GM21381 (cell line): ENCODE results near the gene RIPOR1.
"Not testable (repeated sequence)": the region's sequence is repeated elsewhere in the genome, so short reads cannot be mapped to it uniquely, and the experiment has no call there.

Source experiments
- ATAC-seq: cut with Tn5 transposase; IDR thresholded peaks from one replicate; pipeline ENCODE4 v1.9.1; 2021; ENCODE audit warnings: mild to moderate bottlenecking, moderate library complexity; ENCODE audit not compliant: unreplicated experiment

RIPOR1 gene

GRCh38 chr16:67528222-67528869 is at the start of gene RIPOR1:
TSS of gene RIPOR1 (plus strand) at chr16:67528829. CDS start at chr16:67538447, 9,618 bp downstream.
- ATAC-seq = no peak

- peak; percentile 93 for ATAC-seq
Measured at GRCh38 chr16:67480833-67481560, 47.6 kb upstream of the RIPOR1 start, which contains the start of gene ATP6V0D1. TSS of gene ATP6V0D1 (minus strand) at chr16:67481157. CDS start at chr16:67481086, 71 bp downstream.

- no peak for ATAC-seq
Measured at GRCh38 chr16:67481561-67482232, 46.9 kb upstream of the RIPOR1 start.

- no peak for ATAC-seq
Measured at GRCh38 chr16:67482233-67482924, 46.2 kb upstream of the RIPOR1 start.

GRCh38 chr16:67483150-67483549 is 45.5 kb upstream of the RIPOR1 start, which contains the start of gene AGRP:
TSS of gene AGRP (minus strand) at chr16:67483547. CDS start at chr16:67483398, 149 bp downstream.
- ATAC-seq = no peak

- no peak for ATAC-seq
Measured at GRCh38 chr16:67483731-67484525, 44.7 kb upstream of the RIPOR1 start.

GRCh38 chr16:67486805-67487204 is 41.8 kb upstream of the RIPOR1 start:
- ATAC-seq = no peak

GRCh38 chr16:67487561-67487960 is 41.1 kb upstream of the RIPOR1 start:
- not testable (repeated sequence) for ATAC-seq

- ATAC-seq = no peak
Measured at GRCh38 chr16:67489401-67490083, 39.1 kb upstream of the RIPOR1 start.

- ATAC-seq = no peak
Measured at GRCh38 chr16:67490335-67491096, 38.1 kb upstream of the RIPOR1 start.

- no peak for ATAC-seq
Measured at GRCh38 chr16:67499106-67499505, 29.5 kb upstream of the RIPOR1 start.

GRCh38 chr16:67504031-67505021 is 24.3 kb upstream of the RIPOR1 start:
- peak; percentile 62 for ATAC-seq

- no peak for ATAC-seq
Measured at GRCh38 chr16:67506468-67506867, 22.2 kb upstream of the RIPOR1 start.

GRCh38 chr16:67509016-67509415 is 19.6 kb upstream of the RIPOR1 start:
- ATAC-seq = no peak

- ATAC-seq = not testable (repeated sequence)
Measured at GRCh38 chr16:67513892-67514291, 14.7 kb upstream of the RIPOR1 start.

- ATAC-seq = peak; percentile 51
Measured at GRCh38 chr16:67514382-67514828, 14.2 kb upstream of the RIPOR1 start.

- ATAC-seq = no peak
Measured at GRCh38 chr16:67516296-67517154, 12.1 kb upstream of the RIPOR1 start.
